HepG2 (cell line): ENCODE data around the gene LRRC15. TPM values are rescaled to one million over a fixed set of nuclear protein-coding genes. Genes with fewer than 3 reads are reported as not detected.

Experiments used
- JUNB ChIP-seq: sonication (generic); formaldehyde crosslinking; IDR thresholded peaks from 2 replicates; pipeline ENCODE4 v1.8.0; 2022; ENCODE audit warnings: missing genetic modification reagents, mild to moderate bottlenecking, borderline replicate concordance
- KDM6A ChIP-seq: IDR thresholded peaks from 2 replicates; pipeline ENCODE4 v1.6.1; 2016; ENCODE audit warnings: low read depth
- NFE2L1 ChIP-seq: sonication (generic); formaldehyde crosslinking; IDR thresholded peaks from 2 replicates; pipeline ENCODE4 v1.4.0; 2020; ENCODE audit warnings: missing genetic modification reagents, mild to moderate bottlenecking, borderline replicate concordance
- ZNF501 ChIP-seq: sonication (generic); formaldehyde crosslinking; IDR thresholded peaks from 2 replicates; pipeline ENCODE4 v1.5.1; 2020; ENCODE audit warnings: mild to moderate bottlenecking, moderate library complexity, missing genetic modification reagents
- ZNF558 ChIP-seq: sonication (generic); formaldehyde crosslinking; IDR thresholded peaks from 2 replicates; pipeline ENCODE4 v1.9.0; 2022; ENCODE audit warnings: mild to moderate bottlenecking, missing genetic modification reagents, borderline replicate concordance
- ZNF775 ChIP-seq: sonication (generic); formaldehyde crosslinking; IDR thresholded peaks from 2 replicates; pipeline ENCODE4 v1.4.0; 2020; ENCODE audit warnings: missing genetic modification reagents, mild to moderate bottlenecking, moderate library complexity, borderline replicate concordance
- polyA plus RNA-seq, 8 experiments: library from polyadenylated mRNA; depleted of rRNA in 3 of 8; stranded (reverse) in 7 of 8; unstranded in 1 of 8; fragments of >200 nt; fragmentation: Illumina TruSeq in 4 of 8; extraction: Trizol in 4 of 8; gene quantifications; 2 replicates each; pipeline versions ENCODE4 v1.2.1 to v1.2.3, GENCODE V29; 2011 to 2016; ENCODE audit warnings: low read depth in 4 of 8, missing spikeins in 1 of 8, mixed read lengths in 1 of 8; ENCODE audit not compliant: insufficient read depth in 1 of 8
- total RNA-seq, 5 experiments: library from RNA; depleted of rRNA; stranded (reverse); fragments of >200 nt; fragmentation: Illumina TruSeq; extraction: Trizol; gene quantifications; 2 replicates each; pipeline ENCODE4 v1.2.3, GENCODE V29; 2016; ENCODE audit warnings: low read depth in 1 of 5
- TF ChIP-seq, protein P1 (sequence below): sonication (generic); formaldehyde crosslinking; IDR thresholded peaks from 2 replicates; pipeline ENCODE4 v1.5.1; 2020; ENCODE audit warnings: mild to moderate bottlenecking, missing genetic modification reagents, borderline replicate concordance
- TF ChIP-seq, protein P2 (sequence below): sonication (generic); formaldehyde crosslinking; IDR thresholded peaks from 2 replicates; pipeline ENCODE4 v1.5.1; 2020; ENCODE audit warnings: mild to moderate bottlenecking, missing genetic modification reagents, moderate library complexity
- TF ChIP-seq, protein P3 (sequence below): sonication (generic); formaldehyde crosslinking; IDR thresholded peaks from 2 replicates; pipeline ENCODE4 v1.5.0; 2020; ENCODE audit warnings: missing genetic modification reagents
- TF ChIP-seq, protein P4 (sequence below): sonication (generic); formaldehyde crosslinking; IDR thresholded peaks from 2 replicates; pipeline ENCODE4 v1.5.0; 2020; ENCODE audit warnings: mild to moderate bottlenecking, missing genetic modification reagents, borderline replicate concordance
- TF ChIP-seq, protein P5 (sequence below), 2 experiments: fragments of 450-650 bp in 1 of 2; sonication (generic) in 1 of 2; formaldehyde crosslinking; IDR thresholded peaks; 2 replicates each; pipeline versions ENCODE4 v1.5.0 to v1.8.0; 2020 to 2022; ENCODE audit warnings: mild to moderate bottlenecking in 1 of 2, missing genetic modification reagents in 1 of 2

The LRRC15 gene
- total and polyA plus RNA-seq, 2 of the 13 experiments (the other 11 are each of a cell fraction or from before 2014, with no cell fraction given) = not detected

DNA sequence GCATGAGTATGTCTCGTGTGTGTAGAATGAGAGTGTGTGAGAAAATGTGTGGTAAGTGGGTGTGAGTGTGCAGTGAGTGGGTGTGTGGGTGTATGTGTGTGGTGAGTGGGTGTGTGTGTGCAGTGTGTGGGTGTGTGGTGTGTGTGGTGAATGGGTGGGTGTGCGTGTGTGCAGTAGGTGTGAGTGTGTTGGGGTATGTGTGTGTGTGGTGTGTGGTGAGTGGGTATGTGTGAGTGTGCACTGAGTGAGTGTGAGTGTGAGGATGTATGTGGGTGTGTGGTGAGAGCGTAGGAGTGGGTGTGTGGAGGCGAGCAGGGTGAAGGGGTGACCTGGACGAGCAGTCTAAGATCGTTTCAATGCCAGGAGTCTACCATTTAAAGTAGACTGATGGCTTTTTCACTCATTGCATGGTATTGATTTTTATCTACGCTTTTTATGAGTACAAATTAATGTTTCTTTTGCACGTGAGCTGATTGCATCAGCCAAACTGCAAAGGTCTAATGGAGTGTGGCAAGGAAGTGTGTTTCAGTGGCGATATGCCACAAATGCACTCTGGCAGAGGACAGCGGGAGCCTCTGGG, 16.8 kb downstream of the LRRC15 start (continued):
- TF ChIP-seq, protein P1, sequence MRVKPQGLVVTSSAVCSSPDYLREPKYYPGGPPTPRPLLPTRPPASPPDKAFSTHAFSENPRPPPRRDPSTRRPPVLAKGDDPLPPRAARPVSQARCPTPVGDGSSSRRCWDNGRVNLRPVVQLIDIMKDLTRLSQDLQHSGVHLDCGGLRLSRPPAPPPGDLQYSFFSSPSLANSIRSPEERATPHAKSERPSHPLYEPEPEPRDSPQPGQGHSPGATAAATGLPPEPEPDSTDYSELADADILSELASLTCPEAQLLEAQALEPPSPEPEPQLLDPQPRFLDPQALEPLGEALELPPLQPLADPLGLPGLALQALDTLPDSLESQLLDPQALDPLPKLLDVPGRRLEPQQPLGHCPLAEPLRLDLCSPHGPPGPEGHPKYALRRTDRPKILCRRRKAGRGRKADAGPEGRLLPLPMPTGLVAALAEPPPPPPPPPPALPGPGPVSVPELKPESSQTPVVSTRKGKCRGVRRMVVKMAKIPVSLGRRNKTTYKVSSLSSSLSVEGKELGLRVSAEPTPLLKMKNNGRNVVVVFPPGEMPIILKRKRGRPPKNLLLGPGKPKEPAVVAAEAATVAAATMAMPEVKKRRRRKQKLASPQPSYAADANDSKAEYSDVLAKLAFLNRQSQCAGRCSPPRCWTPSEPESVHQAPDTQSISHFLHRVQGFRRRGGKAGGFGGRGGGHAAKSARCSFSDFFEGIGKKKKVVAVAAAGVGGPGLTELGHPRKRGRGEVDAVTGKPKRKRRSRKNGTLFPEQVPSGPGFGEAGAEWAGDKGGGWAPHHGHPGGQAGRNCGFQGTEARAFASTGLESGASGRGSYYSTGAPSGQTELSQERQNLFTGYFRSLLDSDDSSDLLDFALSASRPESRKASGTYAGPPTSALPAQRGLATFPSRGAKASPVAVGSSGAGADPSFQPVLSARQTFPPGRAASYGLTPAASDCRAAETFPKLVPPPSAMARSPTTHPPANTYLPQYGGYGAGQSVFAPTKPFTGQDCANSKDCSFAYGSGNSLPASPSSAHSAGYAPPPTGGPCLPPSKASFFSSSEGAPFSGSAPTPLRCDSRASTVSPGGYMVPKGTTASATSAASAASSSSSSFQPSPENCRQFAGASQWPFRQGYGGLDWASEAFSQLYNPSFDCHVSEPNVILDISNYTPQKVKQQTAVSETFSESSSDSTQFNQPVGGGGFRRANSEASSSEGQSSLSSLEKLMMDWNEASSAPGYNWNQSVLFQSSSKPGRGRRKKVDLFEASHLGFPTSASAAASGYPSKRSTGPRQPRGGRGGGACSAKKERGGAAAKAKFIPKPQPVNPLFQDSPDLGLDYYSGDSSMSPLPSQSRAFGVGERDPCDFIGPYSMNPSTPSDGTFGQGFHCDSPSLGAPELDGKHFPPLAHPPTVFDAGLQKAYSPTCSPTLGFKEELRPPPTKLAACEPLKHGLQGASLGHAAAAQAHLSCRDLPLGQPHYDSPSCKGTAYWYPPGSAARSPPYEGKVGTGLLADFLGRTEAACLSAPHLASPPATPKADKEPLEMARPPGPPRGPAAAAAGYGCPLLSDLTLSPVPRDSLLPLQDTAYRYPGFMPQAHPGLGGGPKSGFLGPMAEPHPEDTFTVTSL (CRISPR knock-in tag) = no peak
- TF ChIP-seq ZNF775 (CRISPR knock-in tag) (no peak), NFE2L1 (no peak), KDM6A (CRISPR knock-in tag) (no peak), ZNF558 (CRISPR knock-in tag) (no peak), JUNB (CRISPR knock-in tag) (0 out of 2 replicates have a peak, but pooled peaks have one; percentile 7), ZNF501 (CRISPR knock-in tag) (no peak)
- TF ChIP-seq, protein P2, sequence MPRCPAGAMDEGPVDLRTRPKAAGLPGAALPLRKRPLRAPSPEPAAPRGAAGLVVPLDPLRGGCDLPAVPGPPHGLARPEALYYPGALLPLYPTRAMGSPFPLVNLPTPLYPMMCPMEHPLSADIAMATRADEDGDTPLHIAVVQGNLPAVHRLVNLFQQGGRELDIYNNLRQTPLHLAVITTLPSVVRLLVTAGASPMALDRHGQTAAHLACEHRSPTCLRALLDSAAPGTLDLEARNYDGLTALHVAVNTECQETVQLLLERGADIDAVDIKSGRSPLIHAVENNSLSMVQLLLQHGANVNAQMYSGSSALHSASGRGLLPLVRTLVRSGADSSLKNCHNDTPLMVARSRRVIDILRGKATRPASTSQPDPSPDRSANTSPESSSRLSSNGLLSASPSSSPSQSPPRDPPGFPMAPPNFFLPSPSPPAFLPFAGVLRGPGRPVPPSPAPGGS = no peak
- TF ChIP-seq, protein P3, sequence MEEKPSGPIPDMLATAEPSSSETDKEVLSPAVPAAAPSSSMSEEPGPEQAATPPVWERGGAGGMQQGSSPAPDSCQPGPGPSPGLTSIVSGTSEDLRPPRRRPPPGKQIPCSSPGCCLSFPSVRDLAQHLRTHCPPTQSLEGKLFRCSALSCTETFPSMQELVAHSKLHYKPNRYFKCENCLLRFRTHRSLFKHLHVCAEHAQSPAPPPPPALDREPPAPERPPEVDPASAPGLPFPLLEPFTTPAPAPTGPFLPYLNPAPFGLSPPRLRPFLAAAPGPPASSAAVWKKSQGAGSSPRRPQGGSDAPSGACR (CRISPR knock-in tag) = no peak
- TF ChIP-seq, protein P4, sequence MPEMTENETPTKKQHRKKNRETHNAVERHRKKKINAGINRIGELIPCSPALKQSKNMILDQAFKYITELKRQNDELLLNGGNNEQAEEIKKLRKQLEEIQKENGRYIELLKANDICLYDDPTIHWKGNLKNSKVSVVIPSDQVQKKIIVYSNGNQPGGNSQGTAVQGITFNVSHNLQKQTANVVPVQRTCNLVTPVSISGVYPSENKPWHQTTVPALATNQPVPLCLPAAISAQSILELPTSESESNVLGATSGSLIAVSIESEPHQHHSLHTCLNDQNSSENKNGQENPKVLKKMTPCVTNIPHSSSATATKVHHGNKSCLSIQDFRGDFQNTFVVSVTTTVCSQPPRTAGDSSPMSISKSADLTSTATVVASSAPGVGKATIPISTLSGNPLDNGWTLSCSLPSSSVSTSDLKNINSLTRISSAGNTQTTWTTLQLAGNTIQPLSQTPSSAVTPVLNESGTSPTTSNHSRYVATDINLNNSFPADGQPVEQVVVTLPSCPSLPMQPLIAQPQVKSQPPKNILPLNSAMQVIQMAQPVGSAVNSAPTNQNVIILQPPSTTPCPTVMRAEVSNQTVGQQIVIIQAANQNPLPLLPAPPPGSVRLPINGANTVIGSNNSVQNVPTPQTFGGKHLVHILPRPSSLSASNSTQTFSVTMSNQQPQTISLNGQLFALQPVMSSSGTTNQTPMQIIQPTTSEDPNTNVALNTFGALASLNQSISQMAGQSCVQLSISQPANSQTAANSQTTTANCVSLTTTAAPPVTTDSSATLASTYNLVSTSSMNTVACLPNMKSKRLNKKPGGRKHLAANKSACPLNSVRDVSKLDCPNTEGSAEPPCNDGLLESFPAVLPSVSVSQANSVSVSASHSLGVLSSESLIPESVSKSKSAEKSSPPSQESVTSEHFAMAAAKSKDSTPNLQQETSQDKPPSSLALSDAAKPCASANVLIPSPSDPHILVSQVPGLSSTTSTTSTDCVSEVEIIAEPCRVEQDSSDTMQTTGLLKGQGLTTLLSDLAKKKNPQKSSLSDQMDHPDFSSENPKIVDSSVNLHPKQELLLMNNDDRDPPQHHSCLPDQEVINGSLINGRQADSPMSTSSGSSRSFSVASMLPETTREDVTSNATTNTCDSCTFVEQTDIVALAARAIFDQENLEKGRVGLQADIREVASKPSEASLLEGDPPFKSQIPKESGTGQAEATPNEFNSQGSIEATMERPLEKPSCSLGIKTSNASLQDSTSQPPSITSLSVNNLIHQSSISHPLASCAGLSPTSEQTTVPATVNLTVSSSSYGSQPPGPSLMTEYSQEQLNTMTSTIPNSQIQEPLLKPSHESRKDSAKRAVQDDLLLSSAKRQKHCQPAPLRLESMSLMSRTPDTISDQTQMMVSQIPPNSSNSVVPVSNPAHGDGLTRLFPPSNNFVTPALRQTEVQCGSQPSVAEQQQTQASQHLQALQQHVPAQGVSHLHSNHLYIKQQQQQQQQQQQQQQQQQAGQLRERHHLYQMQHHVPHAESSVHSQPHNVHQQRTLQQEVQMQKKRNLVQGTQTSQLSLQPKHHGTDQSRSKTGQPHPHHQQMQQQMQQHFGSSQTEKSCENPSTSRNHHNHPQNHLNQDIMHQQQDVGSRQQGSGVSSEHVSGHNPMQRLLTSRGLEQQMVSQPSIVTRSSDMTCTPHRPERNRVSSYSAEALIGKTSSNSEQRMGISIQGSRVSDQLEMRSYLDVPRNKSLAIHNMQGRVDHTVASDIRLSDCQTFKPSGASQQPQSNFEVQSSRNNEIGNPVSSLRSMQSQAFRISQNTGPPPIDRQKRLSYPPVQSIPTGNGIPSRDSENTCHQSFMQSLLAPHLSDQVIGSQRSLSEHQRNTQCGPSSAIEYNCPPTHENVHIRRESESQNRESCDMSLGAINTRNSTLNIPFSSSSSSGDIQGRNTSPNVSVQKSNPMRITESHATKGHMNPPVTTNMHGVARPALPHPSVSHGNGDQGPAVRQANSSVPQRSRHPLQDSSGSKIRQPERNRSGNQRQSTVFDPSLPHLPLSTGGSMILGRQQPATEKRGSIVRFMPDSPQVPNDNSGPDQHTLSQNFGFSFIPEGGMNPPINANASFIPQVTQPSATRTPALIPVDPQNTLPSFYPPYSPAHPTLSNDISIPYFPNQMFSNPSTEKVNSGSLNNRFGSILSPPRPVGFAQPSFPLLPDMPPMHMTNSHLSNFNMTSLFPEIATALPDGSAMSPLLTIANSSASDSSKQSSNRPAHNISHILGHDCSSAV (CRISPR knock-in tag) = no peak
- TF ChIP-seq, protein P5, sequence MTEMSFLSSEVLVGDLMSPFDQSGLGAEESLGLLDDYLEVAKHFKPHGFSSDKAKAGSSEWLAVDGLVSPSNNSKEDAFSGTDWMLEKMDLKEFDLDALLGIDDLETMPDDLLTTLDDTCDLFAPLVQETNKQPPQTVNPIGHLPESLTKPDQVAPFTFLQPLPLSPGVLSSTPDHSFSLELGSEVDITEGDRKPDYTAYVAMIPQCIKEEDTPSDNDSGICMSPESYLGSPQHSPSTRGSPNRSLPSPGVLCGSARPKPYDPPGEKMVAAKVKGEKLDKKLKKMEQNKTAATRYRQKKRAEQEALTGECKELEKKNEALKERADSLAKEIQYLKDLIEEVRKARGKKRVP (CRISPR knock-in tag; IDR thresholded peaks at IDR 0.05) = 0 out of 4 replicates have a peak, but pooled peaks of 1 of the 2 experiments have one; percentile 67
